Fibroblast of lung (primary cell): ENCODE data around the gene SPTBN1. TPM values are rescaled to one million over a fixed set of nuclear protein-coding genes. Genes with fewer than 3 reads are reported as not detected.

Experiments used
- DNase-seq, 2 donors: peaks; one replicate each; pipeline versions ENCODE4 v3.0.0 to v3.0.0-alpha.2; 2010; ENCODE audit warnings: low read depth in 2 of 2
- H2AFZ ChIP-seq: 2 replicates; pipeline ENCODE4 v1.5.1; 2012; ENCODE audit warnings: low read length, control low read depth, inconsistent platforms
- H3K27ac ChIP-seq: 2 replicates; pipeline ENCODE4 v1.5.1; 2011; ENCODE audit warnings: low read length, control low read depth; ENCODE audit not compliant: insufficient read depth
- H3K27me3 ChIP-seq: 2 replicates; pipeline ENCODE4 v1.5.1; 2011; ENCODE audit warnings: mild to moderate bottlenecking, low read length; ENCODE audit not compliant: control insufficient read depth, insufficient read depth
- H3K36me3 ChIP-seq: 2 replicates; pipeline ENCODE4 v1.5.1; 2011; ENCODE audit warnings: low read length; ENCODE audit not compliant: control insufficient read depth, insufficient read depth
- H3K4me1 ChIP-seq: 2 replicates; pipeline ENCODE4 v1.5.1; 2011; ENCODE audit warnings: low read length; ENCODE audit not compliant: control insufficient read depth, insufficient read depth; ENCODE audit errors: extremely low read depth
- H3K4me2 ChIP-seq: 2 replicates; pipeline ENCODE4 v1.5.1; 2011; ENCODE audit warnings: low read length, control low read depth; ENCODE audit not compliant: insufficient read depth; ENCODE audit errors: extremely low read depth
- H3K4me3 ChIP-seq, 4 experiments: fragments of 200-600 bp in 1 of 4; sonication (generic) in 1 of 4; replicated peaks in 1 of 4; 2 replicates each; pipeline ENCODE4 v1.5.1; 2011 to 2016; ENCODE audit warnings: low read length in 4 of 4, low read depth in 3 of 4, mild to moderate bottlenecking in 3 of 4, control low read depth in 2 of 4, inconsistent platforms in 1 of 4, mixed read lengths in 1 of 4; ENCODE audit not compliant: insufficient read depth in 1 of 4; ENCODE audit errors: control extremely low read depth in 1 of 4
- H3K79me2 ChIP-seq: 2 replicates; pipeline ENCODE4 v1.5.1; 2012; ENCODE audit warnings: mild to moderate bottlenecking, low read length, inconsistent platforms; ENCODE audit not compliant: control insufficient read depth, insufficient read depth
- H3K9ac ChIP-seq: 2 replicates; pipeline ENCODE4 v1.5.1; 2011; ENCODE audit warnings: mild to moderate bottlenecking, low read length, control low read depth; ENCODE audit not compliant: insufficient read depth
- H3K9me3 ChIP-seq: 2 replicates; pipeline ENCODE4 v1.5.1; 2012; ENCODE audit warnings: low read depth, low read length; ENCODE audit not compliant: control insufficient read depth, insufficient read depth
- H4K20me1 ChIP-seq: 2 replicates; pipeline ENCODE4 v1.5.1; 2011; ENCODE audit warnings: low read length; ENCODE audit not compliant: control insufficient read depth, insufficient read depth; ENCODE audit errors: extremely low read depth
- EZH2 ChIP-seq: IDR thresholded peaks from 2 replicates; pipeline ENCODE4 v1.5.1; 2012; ENCODE audit warnings: low read length, control low read depth, mild to moderate bottlenecking; ENCODE audit errors: missing control alignments
- polyA plus RNA-seq, 2 donors: library from polyadenylated mRNA; depleted of rRNA in 1 of 2; stranded (reverse) in 1 of 2; unstranded in 1 of 2; fragments of >200 nt; gene quantifications; 2 replicates each; pipeline ENCODE4 v1.2.1, GENCODE V29; 2011 to 2012; ENCODE audit warnings: missing spikeins in 1 of 2
- total RNA-seq: library from RNA; depleted of rRNA; stranded (reverse); fragments of >200 nt; gene quantifications from 2 replicates; pipeline ENCODE4 v1.2.1, GENCODE V29; 2014
- TF ChIP-seq, protein P1 (sequence below), 2 donors: IDR thresholded peaks in 1 of 2; conservative IDR thresholded peaks in 1 of 2; 1 replicate in 1 of 2; 2 replicates in 1 of 2; pipeline ENCODE4 v1.5.1; 2011 to 2012; ENCODE audit warnings: low read length in 2 of 2, control low read depth in 1 of 2, inconsistent platforms in 1 of 2, low read depth in 1 of 2, mild to moderate bottlenecking in 1 of 2

The SPTBN1 gene
- total and polyA plus RNA-seq, 2 donors (not counting 1 experiment from before 2014, with no cell fraction given): 123 to 325 TPM

DNA sequence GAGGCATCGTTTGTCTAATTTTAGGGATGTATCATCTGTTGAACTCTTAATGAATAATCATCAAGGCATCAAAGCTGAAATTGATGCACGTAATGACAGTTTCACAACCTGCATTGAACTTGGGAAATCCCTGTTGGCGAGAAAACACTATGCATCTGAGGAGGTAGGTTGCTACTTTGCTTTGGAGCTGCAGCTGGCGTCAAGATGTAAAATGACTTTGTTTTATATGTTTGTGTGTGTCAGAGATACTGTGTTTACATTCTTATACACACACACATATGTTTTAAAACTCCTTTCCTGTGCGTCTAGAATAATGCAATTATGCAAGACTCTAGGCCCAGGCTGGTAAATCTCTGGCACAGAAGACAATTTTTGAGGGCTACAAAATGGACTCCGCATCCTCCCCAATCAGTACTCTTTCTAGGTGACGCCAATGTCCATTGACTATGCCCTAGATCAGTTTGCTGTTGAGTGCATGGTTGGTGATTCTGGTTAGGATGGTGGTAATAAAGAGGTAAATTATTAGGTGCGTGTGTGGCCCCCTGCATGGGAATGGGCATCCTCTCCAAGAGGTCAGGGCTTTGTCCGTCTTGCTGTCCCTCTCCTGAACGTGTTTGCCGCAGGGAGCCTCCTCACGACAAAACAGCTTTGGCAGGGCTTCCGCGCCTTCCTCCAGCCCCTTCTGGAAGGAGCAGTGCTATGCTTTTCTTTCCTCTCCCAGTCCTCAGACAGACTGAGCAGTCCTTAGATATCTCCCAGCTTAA lies 199.1 kb downstream of the SPTBN1 start:
- H3K36me3 ChIP-seq: peaks cover 19% of the 10 kb centered on the region
- TF ChIP-seq, protein P1, sequence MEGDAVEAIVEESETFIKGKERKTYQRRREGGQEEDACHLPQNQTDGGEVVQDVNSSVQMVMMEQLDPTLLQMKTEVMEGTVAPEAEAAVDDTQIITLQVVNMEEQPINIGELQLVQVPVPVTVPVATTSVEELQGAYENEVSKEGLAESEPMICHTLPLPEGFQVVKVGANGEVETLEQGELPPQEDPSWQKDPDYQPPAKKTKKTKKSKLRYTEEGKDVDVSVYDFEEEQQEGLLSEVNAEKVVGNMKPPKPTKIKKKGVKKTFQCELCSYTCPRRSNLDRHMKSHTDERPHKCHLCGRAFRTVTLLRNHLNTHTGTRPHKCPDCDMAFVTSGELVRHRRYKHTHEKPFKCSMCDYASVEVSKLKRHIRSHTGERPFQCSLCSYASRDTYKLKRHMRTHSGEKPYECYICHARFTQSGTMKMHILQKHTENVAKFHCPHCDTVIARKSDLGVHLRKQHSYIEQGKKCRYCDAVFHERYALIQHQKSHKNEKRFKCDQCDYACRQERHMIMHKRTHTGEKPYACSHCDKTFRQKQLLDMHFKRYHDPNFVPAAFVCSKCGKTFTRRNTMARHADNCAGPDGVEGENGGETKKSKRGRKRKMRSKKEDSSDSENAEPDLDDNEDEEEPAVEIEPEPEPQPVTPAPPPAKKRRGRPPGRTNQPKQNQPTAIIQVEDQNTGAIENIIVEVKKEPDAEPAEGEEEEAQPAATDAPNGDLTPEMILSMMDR (conservative IDR thresholded peaks at IDR 0.05 in 1 of 2, IDR thresholded peaks at IDR 0.05 in 1 of 2; ENCODE audit: low read depth in 1 of 2, low read length in 2 of 2): no peak
- TF ChIP-seq EZH2: no peak
- H3K9ac ChIP-seq: no peak overlapping the region
- no peaks in the 10 kb centered on the region for H4K20me1 ChIP-seq
- H3K27ac ChIP-seq: no peak overlapping the region
- H3K4me3 ChIP-seq: no peak overlapping the region
- H3K4me2 ChIP-seq: no peak overlapping the region
- H3K79me2 ChIP-seq: no peaks in the 10 kb centered on the region
- H3K27me3 ChIP-seq: no peaks in the 10 kb centered on the region
- H2AFZ ChIP-seq: no peak overlapping the region
- no peaks in the 10 kb centered on the region for H3K9me3 ChIP-seq
- peaks cover 2% of the 10 kb centered on the region for H3K4me1 ChIP-seq
- no peak for DNase-seq

DNA sequence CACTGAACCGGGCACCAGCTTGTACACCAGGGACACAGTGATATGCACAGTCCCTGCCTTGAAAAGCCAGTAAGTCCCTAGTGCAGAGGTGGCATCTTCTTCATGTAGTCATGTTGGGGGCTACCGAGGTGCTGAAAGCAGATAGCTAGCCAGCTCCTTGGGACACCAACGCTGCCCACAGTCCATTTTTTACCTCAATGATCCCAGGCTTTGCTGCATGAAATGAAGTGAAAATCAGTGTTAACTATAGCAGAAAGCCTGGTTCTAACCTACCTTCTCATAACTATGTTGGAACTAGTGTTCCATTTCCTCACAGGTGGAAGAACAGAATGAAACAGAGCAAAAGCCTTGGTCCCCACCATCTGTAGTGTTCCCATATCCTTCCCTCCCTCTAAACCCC lies 200.7 kb downstream of the SPTBN1 start:
- Histone ChIP-seq H3K4me2 (no peak overlapping the region), H3K36me3 (peaks cover 23% of the 10 kb centered on the region), H3K9me3 (no peaks in the 10 kb centered on the region), H3K27ac (no peak overlapping the region), H2AFZ (no peak overlapping the region), H3K9ac (no peak overlapping the region), H4K20me1 (no peaks in the 10 kb centered on the region), H3K4me3 (no peak overlapping the region), H3K27me3 (no peaks in the 10 kb centered on the region), H3K79me2 (no peaks in the 10 kb centered on the region), H3K4me1 (peaks cover 2% of the 10 kb centered on the region)
- TF ChIP-seq, protein P1 (conservative IDR thresholded peaks at IDR 0.05 in 1 of 2, IDR thresholded peaks at IDR 0.05 in 1 of 2; ENCODE audit: low read depth in 1 of 2, low read length in 2 of 2): no peak
- TF ChIP-seq EZH2: no peak
- no peak for DNase-seq

DNA sequence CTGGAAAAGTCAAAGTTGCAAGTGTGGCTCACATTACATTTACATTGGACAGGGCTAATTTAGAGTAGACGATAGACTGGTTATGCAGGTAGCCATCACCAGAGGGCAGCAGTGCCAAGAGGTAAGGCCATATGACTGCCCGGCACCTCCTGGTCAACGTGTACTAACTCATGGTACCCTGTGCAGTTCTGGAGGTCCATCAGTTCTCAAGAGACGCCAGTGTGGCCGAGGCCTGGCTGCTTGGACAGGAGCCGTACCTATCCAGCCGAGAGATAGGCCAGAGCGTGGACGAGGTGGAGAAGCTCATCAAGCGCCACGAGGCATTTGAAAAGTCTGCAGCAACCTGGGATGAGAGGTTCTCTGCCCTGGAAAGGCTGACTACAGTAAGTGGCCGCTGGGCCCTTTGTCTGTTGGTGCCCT lies 201.5 kb downstream of the SPTBN1 start:
- TF ChIP-seq EZH2: no peak
- TF ChIP-seq, protein P1 (conservative IDR thresholded peaks at IDR 0.05 in 1 of 2, IDR thresholded peaks at IDR 0.05 in 1 of 2; ENCODE audit: low read depth in 1 of 2, low read length in 2 of 2): peak; percentile 37 to 56
- Histone ChIP-seq H2AFZ (no peak overlapping the region), H3K27ac (no peak overlapping the region), H3K9ac (no peak overlapping the region), H3K4me2 (no peak overlapping the region), H3K9me3 (no peaks in the 10 kb centered on the region), H3K4me3 (no peak overlapping the region), H4K20me1 (no peaks in the 10 kb centered on the region), H3K79me2 (no peaks in the 10 kb centered on the region), H3K4me1 (peaks cover 2% of the 10 kb centered on the region), H3K36me3 (peaks cover 27% of the 10 kb centered on the region), H3K27me3 (no peaks in the 10 kb centered on the region)
- peak in 1 of 2 donors; percentile 47 for DNase-seq
